H1 (cell line): Measurements from ENCODE around the gene PSMA5. TPM values are rescaled to one million over a fixed set of nuclear protein-coding genes. Genes with fewer than 3 reads are reported as not detected.

Experiments
- CTCF ChIA-PET: fragments of 300-600 bp; sonication (Branson Sonifier 250); formaldehyde crosslinking; loops from one replicate; lab custom pipeline; 2021; ENCODE audit not compliant: partially characterized antibody; lab: Charles Lee
- POLR2A ChIA-PET: fragments of 300-600 bp; sonication (Branson Sonifier 250); formaldehyde crosslinking; loops from one replicate; lab custom pipeline; 2021; ENCODE audit warnings: inconsistent platforms; ENCODE audit not compliant: partially characterized antibody; lab: Charles Lee
- DNase-seq, 2 experiments: peaks; one replicate each; pipeline versions ENCODE4 v3.0.0 to v3.0.0-alpha.2; 2010 to 2022; ENCODE audit warnings: low spot score in 2 of 2, low read depth in 1 of 2, mixed read lengths in 1 of 2
- FAIRE-seq: peaks from 2 replicates; lab custom pipeline; 2011; peaks lifted over from hg19 to GRCh38; lab: Jason Lieb, UNC
- H2AFZ ChIP-seq: 2 replicates; pipeline ENCODE4 v1.8.1; 2012; ENCODE audit warnings: low read length, inconsistent platforms
- H2AK5ac ChIP-seq: 2 replicates; pipeline ENCODE4 v1.6.1; 2013; ENCODE audit warnings: low read depth, low read length
- H2BK120ac ChIP-seq: replicated peaks from 2 replicates; pipeline ENCODE3; 2013; ENCODE audit warnings: low read depth, low read length, inconsistent platforms
- H2BK12ac ChIP-seq: 2 replicates; pipeline ENCODE4 v1.6.1; 2013; ENCODE audit warnings: low read depth, low read length
- H2BK15ac ChIP-seq: 2 replicates; pipeline ENCODE4 v1.6.1; 2013; ENCODE audit warnings: low read length
- H2BK20ac ChIP-seq: 2 replicates; pipeline ENCODE4 v1.6.1; 2013; ENCODE audit warnings: low read length
- H2BK5ac ChIP-seq: 2 replicates; pipeline ENCODE4 v1.6.1; 2013; ENCODE audit warnings: low read depth, low read length
- H3K14ac ChIP-seq: 2 replicates; pipeline ENCODE4 v1.6.1; 2013; ENCODE audit warnings: inconsistent platforms; ENCODE audit not compliant: insufficient read length
- H3K18ac ChIP-seq: 2 replicates; pipeline ENCODE4 v1.6.1; 2013; ENCODE audit warnings: low read length; ENCODE audit errors: extremely low read depth
- H3K23ac ChIP-seq: 2 replicates; pipeline ENCODE4 v1.6.1; 2013; ENCODE audit warnings: inconsistent platforms; ENCODE audit not compliant: insufficient read length
- H3K23me2 ChIP-seq: 2 replicates; pipeline ENCODE4 v1.6.1; 2013; ENCODE audit warnings: low read depth, low read length
- H3K27ac ChIP-seq: 2 replicates; pipeline ENCODE4 v1.6.1; 2011; ENCODE audit warnings: low read depth, low read length, inconsistent platforms
- H3K27me3 ChIP-seq, 4 experiments: replicated peaks in 1 of 4; 1 replicate in 1 of 4; 2 replicates in 3 of 4; pipeline versions ENCODE4 v1.6.1 to v1.8.1; 2011 to 2013; ENCODE audit warnings: low read length in 3 of 4, mild to moderate bottlenecking in 3 of 4, inconsistent platforms in 2 of 4, mixed read lengths in 2 of 4, moderate library complexity in 1 of 4; ENCODE audit not compliant: control insufficient read depth in 3 of 4, insufficient read depth in 3 of 4; ENCODE audit errors: extremely low read depth in 1 of 4
- H3K36me3 ChIP-seq, 4 experiments: 2 replicates each; pipeline versions ENCODE4 v1.6.1 to v1.8.1; 2011 to 2013; ENCODE audit warnings: mild to moderate bottlenecking in 4 of 4, low read length in 3 of 4, moderate library complexity in 2 of 4, control low read depth in 1 of 4, inconsistent platforms in 1 of 4; ENCODE audit not compliant: insufficient read depth in 4 of 4, control insufficient read depth in 2 of 4
- H3K4ac ChIP-seq: replicated peaks from 2 replicates; pipeline ENCODE3; 2013; ENCODE audit warnings: low read length, low read depth, mixed read lengths, inconsistent platforms; ENCODE audit not compliant: insufficient read length
- H3K4me1 ChIP-seq, 4 experiments: replicated peaks in 1 of 4; 1 replicate in 1 of 4; 2 replicates in 3 of 4; pipeline versions ENCODE4 v1.6.1 to v1.8.1; 2011 to 2013; ENCODE audit warnings: low read length in 3 of 4, inconsistent platforms in 2 of 4, mixed read lengths in 1 of 4; ENCODE audit not compliant: insufficient read depth in 4 of 4, control insufficient read depth in 3 of 4
- H3K4me2 ChIP-seq, 2 experiments: 2 replicates each; pipeline versions ENCODE4 v1.6.1 to v1.8.1; 2011 to 2013; ENCODE audit warnings: low read depth in 2 of 2, low read length in 2 of 2, control low read depth in 1 of 2, inconsistent platforms in 1 of 2, mild to moderate bottlenecking in 1 of 2; ENCODE audit not compliant: insufficient read depth in 1 of 2
- H3K4me3 ChIP-seq, 4 experiments: fragments of 200-600, 300-600 bp in 1 of 4; sonication (generic), shearing (Covaris generic), sonication (Bioruptor Twin) in 1 of 4; 2 replicates each; pipeline versions ENCODE4 v1.5.1 to v1.8.1; 2011 to 2016; ENCODE audit warnings: low read length in 4 of 4, low read depth in 3 of 4, control low read depth in 2 of 4, inconsistent platforms in 2 of 4, mild to moderate bottlenecking in 2 of 4, mixed read lengths in 1 of 4, moderate library complexity in 1 of 4; ENCODE audit not compliant: insufficient read depth in 2 of 4; ENCODE audit errors: extremely low read depth in 1 of 4
- H3K56ac ChIP-seq: replicated peaks from 2 replicates; pipeline ENCODE3; 2013; ENCODE audit warnings: low read depth, mild to moderate bottlenecking, mixed read lengths, low read length, inconsistent platforms; ENCODE audit not compliant: insufficient read length
- H3K79me1 ChIP-seq: 2 replicates; pipeline ENCODE4 v1.6.1; 2013; ENCODE audit warnings: low read depth, low read length, control low read depth
- H3K79me2 ChIP-seq, 2 experiments: 2 replicates each; pipeline versions ENCODE4 v1.6.1 to v1.8.1; 2012 to 2013; ENCODE audit warnings: low read length in 2 of 2, mild to moderate bottlenecking in 2 of 2, inconsistent platforms in 1 of 2; ENCODE audit not compliant: insufficient read depth in 2 of 2, control insufficient read depth in 1 of 2
- H3K9ac ChIP-seq, 4 experiments: replicated peaks in 1 of 4; 1 replicate in 1 of 4; 2 replicates in 3 of 4; pipeline versions ENCODE4 v1.6.1 to v1.8.1; 2011 to 2013; ENCODE audit warnings: low read depth in 3 of 4, low read length in 3 of 4, control low read depth in 2 of 4, mild to moderate bottlenecking in 2 of 4, moderate library complexity in 2 of 4, inconsistent platforms in 1 of 4; ENCODE audit errors: extremely low read depth in 1 of 4
- H3K9me3 ChIP-seq, 2 experiments: 2 replicates each; pipeline versions ENCODE4 v1.6.1 to v1.8.1; 2012 to 2013; ENCODE audit warnings: mild to moderate bottlenecking in 2 of 2, moderate library complexity in 2 of 2, control low read depth in 1 of 2, inconsistent platforms in 1 of 2, low read depth in 1 of 2, low read length in 1 of 2, mixed read lengths in 1 of 2; ENCODE audit not compliant: insufficient read depth in 2 of 2
- H4K20me1 ChIP-seq, 2 experiments: replicated peaks in 1 of 2; 2 replicates each; pipeline versions ENCODE3 to v1.8.1; 2011 to 2013; ENCODE audit warnings: inconsistent platforms in 2 of 2, low read length in 2 of 2, mild to moderate bottlenecking in 1 of 2; ENCODE audit not compliant: insufficient read depth in 2 of 2, control insufficient read depth in 1 of 2
- H4K5ac ChIP-seq: 2 replicates; pipeline ENCODE4 v1.6.1; 2013; ENCODE audit warnings: low read length, low read depth, mixed read lengths, inconsistent platforms; ENCODE audit not compliant: insufficient read length
- H4K8ac ChIP-seq: 2 replicates; pipeline ENCODE4 v1.8.0; 2013; ENCODE audit warnings: mild to moderate bottlenecking, moderate library complexity, low read length, inconsistent platforms; ENCODE audit not compliant: insufficient read depth; ENCODE audit errors: extremely low read depth
- H4K91ac ChIP-seq: replicated peaks from 2 replicates; pipeline ENCODE3; 2013; ENCODE audit warnings: low read length, mixed read lengths, inconsistent platforms; ENCODE audit not compliant: insufficient read length
- CHD1 ChIP-seq: IDR thresholded peaks from 2 replicates; pipeline ENCODE4 v1.6.1; 2012; ENCODE audit warnings: low read depth, low read length, improper control_type of control experiment
- CHD2 ChIP-seq: IDR thresholded peaks from 2 replicates; pipeline ENCODE4 v1.6.1; 2012; ENCODE audit warnings: low read length, improper control_type of control experiment
- CREB1 ChIP-seq: IDR thresholded peaks from 2 replicates; pipeline ENCODE4 v1.6.1; 2012; ENCODE audit warnings: inconsistent platforms
- EGR1 ChIP-seq: IDR thresholded peaks from 2 replicates; pipeline ENCODE4 v1.6.1; 2011; ENCODE audit warnings: low read depth, low read length, borderline replicate concordance
- FOSL1 ChIP-seq: IDR thresholded peaks from 2 replicates; pipeline ENCODE4 v1.6.1; 2011; ENCODE audit warnings: mild to moderate bottlenecking, low read depth, low read length, moderate library complexity; ENCODE audit not compliant: insufficient read depth
- HDAC2 ChIP-seq, 2 experiments: fragments of 300-600 bp in 1 of 2; sonication (generic) in 1 of 2; IDR thresholded peaks; 2 replicates each; pipeline ENCODE4 v1.6.1; 2011 to 2012; ENCODE audit warnings: low read depth in 2 of 2, low read length in 2 of 2, mild to moderate bottlenecking in 2 of 2, moderate library complexity in 2 of 2, borderline replicate concordance in 1 of 2, inconsistent platforms in 1 of 2
- KDM5A ChIP-seq: fragments of 200-600 bp; IDR thresholded peaks from 2 replicates; pipeline ENCODE4 v1.7.1; 2012; ENCODE audit warnings: mild to moderate bottlenecking, low read length, inconsistent platforms, mixed read lengths
- MAFK ChIP-seq: IDR thresholded peaks from 2 replicates; pipeline ENCODE4 v1.6.1; 2012; ENCODE audit warnings: low read depth, mild to moderate bottlenecking, improper control_type of control experiment, low read length
- PHF8 ChIP-seq: fragments of 200-600 bp; sonication (generic); conservative IDR thresholded peaks from 2 replicates; pipeline ENCODE4 v1.7.1; 2012; ENCODE audit warnings: low read depth, mild to moderate bottlenecking, inconsistent platforms, low read length, moderate library complexity
- RBBP5 ChIP-seq: IDR thresholded peaks from 2 replicates; pipeline ENCODE4 v1.7.1; 2012; ENCODE audit warnings: low read depth, mild to moderate bottlenecking, inconsistent platforms, low read length, moderate library complexity, borderline replicate concordance
- RXRA ChIP-seq: IDR thresholded peaks from 2 replicates; pipeline ENCODE4 v1.6.1; 2011; ENCODE audit warnings: low read depth, mild to moderate bottlenecking, low read length, moderate library complexity; ENCODE audit not compliant: insufficient read depth
- SIX5 ChIP-seq: IDR thresholded peaks from 2 replicates; pipeline ENCODE4 v1.6.1; 2011; ENCODE audit warnings: mild to moderate bottlenecking, low read depth, low read length
- TAF1 ChIP-seq: IDR thresholded peaks from 2 replicates; pipeline ENCODE4 v1.6.1; 2011; ENCODE audit warnings: mild to moderate bottlenecking, low read depth, low read length
- TBP ChIP-seq: IDR thresholded peaks from 2 replicates; pipeline ENCODE4 v1.6.1; 2011; ENCODE audit warnings: low read depth, low read length, improper control_type of control experiment
- ZNF274 ChIP-seq: IDR thresholded peaks from 2 replicates; pipeline ENCODE4 v1.7.0; 2012; ENCODE audit warnings: low read length, borderline replicate concordance; ENCODE audit errors: extremely low read depth
- WGBS, 2 experiments: shearing (Covaris generic) in 1 of 2; methylation state at CpG; one replicate each; pipeline versions ENCODE4 v1.1.6 to v1.1.7; 2013 to 2015; ENCODE audit warnings: low lambda C conversion rate in 2 of 2, mixed read lengths in 2 of 2, inconsistent platforms in 1 of 2, low coverage in 1 of 2, missing lambda C conversion rate in 1 of 2; ENCODE audit not compliant: insufficient replicate concordance in 2 of 2, insufficient coverage in 1 of 2, insufficient read length in 1 of 2; ENCODE audit errors: extremely low coverage in 1 of 2, missing lambda C conversion rate in 1 of 2; 5-methylcytosine and 5-hydroxymethylcytosine counted together
- polyA plus RNA-seq, 7 experiments: library from polyadenylated mRNA; depleted of rRNA in 3 of 7; stranded (reverse) in 5 of 7; unstranded in 2 of 7; fragments of >200 nt in 5 of 7; fragments of 200-250 nt in 2 of 7; gene quantifications; 1 replicate in 5 of 7; 2 replicates in 1 of 7; 4 replicates in 1 of 7; pipeline versions ENCODE4 v1.2.1 to v1.2.3, GENCODE V29; 2011 to 2013; ENCODE audit warnings: missing spikeins in 2 of 7, mixed read lengths in 2 of 7
- total RNA-seq: library from RNA; stranded (reverse); fragmentation: NEBNext Ultra II Directional; extraction: Animal tissue kit (Norgen Biotek cat#: 25700); gene quantifications from 2 replicates; pipeline ENCODE4 v1.2.1, GENCODE V29; 2021

The PSMA5 gene
- total and polyA plus RNA-seq, 2 of the 8 experiments (the other 6 are each of a cell fraction or from before 2014, with no cell fraction given) = 140 to 166 TPM

- no peak overlapping the region for H3K4me3 ChIP-seq
- no peaks in the 10 kb centered on the region for H3K36me3 ChIP-seq
- H3K4ac ChIP-seq = no peak overlapping the region
- no peak overlapping the region for H3K56ac ChIP-seq
- POLR2A ChIA-PET = no interaction called here
- H3K27ac ChIP-seq = no peak overlapping the region
- H4K91ac ChIP-seq = no peak overlapping the region
- H2BK5ac ChIP-seq = no peak overlapping the region
- H3K79me2 ChIP-seq = peaks cover 3 to 96% of the 10 kb centered on the region in 2 experiments
- no peaks in the 10 kb centered on the region for H3K27me3 ChIP-seq
- no peak overlapping the region for H3K4me2 ChIP-seq
- no peak overlapping the region for H3K23ac ChIP-seq
- no peak overlapping the region for H3K14ac ChIP-seq
- WGBS, 2 experiments = 94% methylated on average over 5 of the region's 5 CpGs; no CpG with 5 or more reads in 1 of the 2 experiments
- DNase-seq = no peak
- H3K4me1 ChIP-seq = peaks cover 0 to 9% (median 3%) of the 10 kb centered on the region in 4 experiments; a peak in 4 of 7 replicates
- FAIRE-seq = no peak
- H3K23me2 ChIP-seq = no peaks in the 10 kb centered on the region; the same call in 1 of the 2 replicates
- no peak overlapping the region for H4K5ac ChIP-seq
- H2BK120ac ChIP-seq = no peak overlapping the region
- no peak overlapping the region for H2BK12ac ChIP-seq
- CTCF ChIA-PET = interaction anchor here (1.2 to 2.4 kb wide), 5 partner anchors 10 to 112 kb away, joined by 3 to 14 read pairs (median 5); partner anchors contain the start of gene SORT1
- H3K9me3 ChIP-seq = no peaks in the 10 kb centered on the region
- peaks cover 5% of the 10 kb centered on the region; the same call in 1 of the 2 replicates for H3K79me1 ChIP-seq
- H4K20me1 ChIP-seq = peaks cover 0 to 8% of the 10 kb centered on the region in 2 experiments
- H2AK5ac ChIP-seq = no peak overlapping the region
- H3K18ac ChIP-seq = no peak overlapping the region
- no peak overlapping the region for H2BK20ac ChIP-seq
- H3K9ac ChIP-seq = no peak overlapping the region
- H4K8ac ChIP-seq = no peak overlapping the region
- H2AFZ ChIP-seq = no peak overlapping the region
- TF ChIP-seq CHD1 (no peak), PHF8 (no peak), KDM5A (no peak), HDAC2 (IDR thresholded peaks at IDR 0.05; ENCODE audit: borderline replicate concordance in 1 of 2, low read depth in 2 of 2, low read length in 2 of 2) (no peak), SIX5 (no peak), RBBP5 (no peak), RXRA (no peak), ZNF274 (no peak), CREB1 (no peak), TAF1 (no peak), CHD2 (no peak), TBP (no peak), EGR1 (no peak), MAFK (no peak), FOSL1 (no peak)
- no peak overlapping the region for H2BK15ac ChIP-seq
Observed at GRCh38 chr1:109388208-109388711, 38.0 kb downstream of the PSMA5 start.
